GM18867 (cell line): ENCODE measurements around the gene PLLP.

Source experiments
- ATAC-seq: cut with Tn5 transposase; IDR thresholded peaks from one replicate; pipeline ENCODE4 v1.9.1; 2021; ENCODE audit warnings: mild to moderate bottlenecking, moderate library complexity; ENCODE audit not compliant: unreplicated experiment

Gene PLLP

GRCh38 chr16:57226701-57227621 lies 57.5 kb downstream of the PLLP start:
- ATAC-seq: no peak

GRCh38 chr16:57225978-57226377 lies 58.5 kb downstream of the PLLP start:
- no peak for ATAC-seq

GRCh38 chr16:57224651-57225335 lies 59.7 kb downstream of the PLLP start:
- no peak for ATAC-seq

- ATAC-seq: no peak
Measured at GRCh38 chr16:57223057-57223456, 61.4 kb downstream of the PLLP start.

GRCh38 chr16:57216968-57217367 lies 67.5 kb downstream of the PLLP start:
- no peak for ATAC-seq

GRCh38 chr16:57213462-57213861 lies 71.0 kb downstream of the PLLP start:
- no peak for ATAC-seq

GRCh38 chr16:57209780-57210179 lies 74.7 kb downstream of the PLLP start:
- no peak for ATAC-seq

- no peak for ATAC-seq
Measured at GRCh38 chr16:57208926-57209325, 75.5 kb downstream of the PLLP start.
